Hematopoietic multipotent progenitor cell (in vitro differentiated cells): Measurements from ENCODE around the gene KLF16. TPM values are rescaled to one million over a fixed set of nuclear protein-coding genes. Genes with fewer than 3 reads are reported as not detected.
A peak's percentile ranks its signal among the peaks of the same experiment; 100 is the strongest.

Source experiments
- DNase-seq, 3 donors: peaks; one replicate each; pipeline ENCODE4 v3.0.0-alpha.2; 2011 to 2015; ENCODE audit warnings: low read depth in 2 of 3, low spot score in 2 of 3
- total RNA-seq: library from RNA; depleted of rRNA; stranded (reverse); fragments of >200 nt; gene quantifications from one replicate; pipeline ENCODE4 v1.2.3, GENCODE V29; 2012

Gene KLF16
- total RNA-seq, 1 donor, result 10.8 TPM

DNA sequence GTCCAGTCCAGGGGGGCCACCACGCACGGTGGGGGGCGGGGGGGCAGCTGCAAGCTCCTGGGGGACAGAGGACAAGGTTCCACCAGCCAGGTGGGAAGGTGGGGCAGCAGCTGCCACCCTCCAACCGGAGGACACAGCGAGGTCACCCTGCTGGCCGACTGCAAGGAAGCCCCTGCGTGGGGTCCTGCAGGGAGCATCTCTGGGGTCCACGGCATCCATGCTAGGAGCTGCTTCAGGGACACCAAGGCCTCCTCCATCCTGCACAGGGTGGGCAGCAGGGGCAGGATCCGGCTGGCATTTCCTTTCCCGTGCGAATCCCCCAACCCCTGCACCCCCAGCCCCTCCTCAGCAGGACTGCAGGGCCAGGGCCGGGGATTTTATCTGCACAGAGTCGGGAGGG, 8.3 kb upstream of the KLF16 start:
- no peak for DNase-seq

DNA sequence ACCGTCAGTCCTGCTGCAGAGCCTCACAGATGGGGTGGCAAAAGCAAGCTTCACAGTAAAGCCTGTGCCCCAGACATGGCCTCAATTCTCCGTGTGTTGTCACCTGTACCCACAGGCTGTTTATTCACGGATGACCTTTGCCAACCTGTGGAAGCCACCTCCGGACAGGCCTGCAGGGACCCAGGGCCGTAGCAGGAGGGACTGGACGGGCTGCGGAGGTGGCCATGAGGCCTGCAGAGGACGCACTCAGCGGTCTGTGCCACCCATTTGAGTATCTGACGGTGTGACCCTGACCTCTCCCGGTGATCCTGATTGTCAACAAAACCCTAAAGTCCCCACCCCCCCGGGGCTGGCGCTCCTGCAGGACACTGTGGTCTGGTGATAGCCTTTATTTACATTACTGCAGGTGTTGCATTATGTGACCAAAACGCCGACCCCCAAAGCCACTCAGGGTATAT, 7.8 kb upstream of the KLF16 start:
- DNase-seq, result no peak

DNA sequence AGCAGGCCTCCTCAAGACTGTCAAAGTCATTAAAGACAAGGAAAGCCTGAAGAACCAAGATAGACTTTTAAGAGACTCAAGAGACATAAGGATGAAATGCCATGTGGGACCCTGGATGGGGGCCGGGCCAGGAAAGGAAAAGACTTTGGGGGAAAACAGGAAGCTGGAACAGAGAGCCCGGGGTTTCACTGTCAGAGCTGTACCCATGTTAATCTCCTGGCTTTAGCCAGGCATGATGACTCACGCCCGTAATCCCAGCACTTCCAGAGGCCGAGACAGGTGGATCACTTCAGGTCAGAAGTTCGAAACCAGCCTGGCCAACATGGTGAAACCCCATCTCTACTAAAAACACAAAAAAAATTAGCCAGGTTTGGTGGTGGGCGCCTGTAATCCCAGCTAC, 5.6 kb upstream of the KLF16 start:
- DNase-seq, result no peak

DNA sequence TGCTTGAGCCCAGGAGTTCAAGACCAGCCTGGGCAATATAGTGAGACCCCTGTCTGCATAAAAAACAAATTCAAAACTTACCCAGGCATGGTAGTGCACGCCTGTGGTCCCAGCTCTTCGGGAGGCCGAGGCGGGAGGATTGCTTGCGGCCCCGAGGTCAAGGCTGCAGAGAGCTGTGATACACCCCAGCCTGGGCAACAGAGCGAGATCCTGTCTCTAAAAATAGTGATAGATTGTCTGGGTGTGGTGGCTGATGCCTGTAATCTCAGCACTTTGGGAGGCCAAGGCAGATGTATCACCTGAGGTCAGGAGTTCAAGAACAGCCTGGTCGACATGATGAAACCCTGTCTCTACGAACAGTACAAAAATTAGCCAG, 4.0 kb upstream of the KLF16 start:
- DNase-seq, result no peak

DNA sequence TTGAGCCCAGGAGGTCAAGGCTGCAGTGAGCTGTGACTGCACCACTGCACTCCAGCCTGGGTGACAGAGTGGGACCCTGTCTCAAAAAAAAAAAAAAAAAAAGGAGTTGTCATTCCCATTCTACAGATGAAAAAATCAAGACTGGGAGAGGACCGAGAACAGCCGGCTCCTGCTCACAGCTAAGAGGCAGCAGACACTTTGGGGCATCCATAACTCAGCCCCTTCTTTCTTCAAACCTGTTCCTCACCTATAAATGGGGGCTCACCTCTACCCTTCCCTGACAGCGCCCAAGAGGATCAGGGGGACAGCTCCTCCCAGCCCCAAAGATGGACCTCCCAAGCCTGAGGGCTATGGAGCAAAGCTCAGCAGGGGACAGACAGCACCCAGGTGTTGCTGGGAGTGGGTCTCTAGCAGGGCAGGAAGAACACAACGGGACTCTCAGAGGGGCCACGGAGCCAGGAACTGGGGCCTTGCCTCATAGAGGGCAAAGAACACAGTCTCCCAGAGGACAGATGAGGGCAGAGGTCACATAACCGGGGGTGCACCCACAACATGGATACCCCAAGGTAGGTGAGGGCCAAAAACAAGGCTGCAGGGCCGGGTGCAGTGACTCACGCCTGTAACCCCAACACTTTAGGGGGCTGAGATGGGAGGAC, 3.4 kb upstream of the KLF16 start:
- DNase-seq, result no peak

DNA sequence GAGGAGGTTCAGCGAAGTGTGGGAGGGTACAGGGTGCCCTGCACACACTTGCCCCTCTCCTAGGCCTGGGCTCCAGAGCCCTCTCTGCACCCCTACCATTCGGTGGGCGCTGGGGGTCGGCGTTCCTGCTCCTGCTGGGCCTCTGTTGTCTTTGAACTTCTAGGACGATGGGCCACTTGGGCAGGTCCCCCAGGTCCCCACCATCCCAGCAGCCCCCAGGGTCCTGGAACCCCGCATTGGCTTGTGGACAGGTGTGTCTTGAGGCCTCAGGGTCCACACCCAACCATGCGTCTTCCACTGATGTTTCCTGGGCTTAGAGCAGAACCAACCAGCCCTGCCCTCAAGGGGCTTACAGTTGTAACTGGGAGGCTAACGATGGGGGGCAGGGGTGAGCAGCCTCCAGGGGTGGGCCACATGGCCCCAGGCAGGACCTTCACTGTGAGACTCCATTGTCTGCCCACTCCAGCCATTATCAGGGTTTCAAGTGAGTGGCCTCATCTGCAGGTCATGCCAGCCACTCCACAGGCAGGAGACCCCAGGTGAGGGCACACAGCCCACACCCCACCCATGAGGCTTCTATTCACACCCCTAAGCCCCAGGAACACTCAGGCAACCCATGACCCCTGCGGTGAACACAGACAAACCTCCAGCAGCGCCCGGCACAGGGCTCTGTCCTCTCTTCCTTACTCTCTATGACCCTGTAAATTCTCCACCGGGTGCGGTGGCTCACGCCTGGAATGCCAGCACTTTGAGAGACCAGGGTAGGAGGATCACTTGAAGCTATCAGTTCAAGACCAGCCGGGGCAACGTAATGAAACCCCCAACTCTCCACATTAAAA, 2.0 kb upstream of the KLF16 start:
- no peak for DNase-seq

DNA sequence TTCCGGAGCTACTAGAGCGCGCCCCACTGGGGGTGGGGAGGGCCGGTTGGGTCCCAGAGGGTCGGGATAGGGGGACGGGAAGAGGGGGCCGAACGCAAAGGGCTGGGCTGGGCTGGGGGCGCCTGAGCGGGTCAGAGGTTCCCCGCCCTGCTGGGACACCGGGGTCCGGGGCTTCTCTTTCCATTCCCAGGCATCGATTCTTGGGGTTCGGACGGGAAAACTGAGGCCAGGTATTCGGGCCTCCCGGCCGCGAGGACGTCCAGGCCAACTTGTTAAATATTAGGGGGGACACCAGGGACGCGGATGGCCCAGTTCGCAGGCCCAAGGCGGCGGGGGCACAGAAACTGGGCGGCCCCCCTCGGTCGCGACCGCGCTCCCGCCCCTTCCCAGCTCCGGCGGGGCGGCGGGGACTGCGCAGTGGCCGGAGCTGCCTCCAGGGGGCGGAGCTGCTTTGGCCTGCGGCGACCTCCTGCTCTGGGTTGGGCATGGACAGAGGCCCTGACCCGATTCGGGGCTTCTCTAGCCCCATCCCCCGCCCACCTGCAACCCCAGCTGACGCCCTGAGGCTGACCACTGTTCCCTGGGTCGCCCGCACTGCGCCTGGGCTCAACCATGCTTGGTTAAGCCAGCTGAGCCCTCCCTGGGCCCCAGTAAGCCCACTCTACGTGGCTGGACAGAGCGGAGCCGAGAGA, 1.2 kb upstream of the KLF16 start:
- peak in 1 of 3 donors; percentile 74 for DNase-seq

DNA sequence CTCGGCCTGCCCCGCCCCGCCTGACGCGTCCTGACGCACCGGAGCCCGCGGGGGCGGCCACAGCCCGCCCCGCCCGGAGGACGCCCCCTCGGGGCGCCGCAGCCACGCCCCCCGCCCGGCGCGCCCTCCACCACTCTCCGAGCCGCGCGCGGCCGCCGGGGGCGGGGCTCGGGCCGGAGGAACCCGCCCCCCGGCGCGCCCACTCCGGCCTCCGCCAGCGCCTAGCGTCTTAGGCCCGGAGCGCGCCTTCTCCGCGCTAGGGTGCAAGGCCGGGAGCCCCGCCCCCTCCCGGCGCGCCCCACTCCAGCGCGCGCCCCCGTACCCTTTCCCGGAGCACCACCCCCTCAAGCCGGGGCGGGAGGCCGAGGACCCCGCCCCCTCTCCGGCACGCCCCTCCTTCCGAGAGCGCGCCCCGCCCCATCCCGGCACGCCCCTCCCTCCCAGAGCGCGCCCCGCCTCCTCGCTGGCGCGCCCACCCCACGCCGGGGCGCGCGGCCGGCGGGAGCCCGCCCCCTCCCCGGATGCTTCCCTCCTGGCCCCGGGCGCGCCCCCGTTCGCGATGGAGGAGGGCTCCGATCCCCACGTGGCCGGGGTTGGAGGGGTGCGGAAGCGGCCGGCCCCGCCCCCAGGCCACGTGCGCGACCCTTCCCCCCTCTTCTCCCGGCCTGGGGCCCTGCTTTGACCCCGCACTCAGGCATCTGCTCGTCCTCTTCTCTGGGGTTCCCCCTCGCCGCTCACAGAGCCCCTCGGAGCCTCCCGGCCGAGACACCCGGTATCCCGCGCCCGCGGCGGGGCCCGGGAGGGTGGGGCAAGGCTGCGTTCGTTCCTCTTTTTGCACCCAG, 480 bp upstream of the KLF16 start:
- peak; percentile 93 to 97 (median 94) for DNase-seq

DNA sequence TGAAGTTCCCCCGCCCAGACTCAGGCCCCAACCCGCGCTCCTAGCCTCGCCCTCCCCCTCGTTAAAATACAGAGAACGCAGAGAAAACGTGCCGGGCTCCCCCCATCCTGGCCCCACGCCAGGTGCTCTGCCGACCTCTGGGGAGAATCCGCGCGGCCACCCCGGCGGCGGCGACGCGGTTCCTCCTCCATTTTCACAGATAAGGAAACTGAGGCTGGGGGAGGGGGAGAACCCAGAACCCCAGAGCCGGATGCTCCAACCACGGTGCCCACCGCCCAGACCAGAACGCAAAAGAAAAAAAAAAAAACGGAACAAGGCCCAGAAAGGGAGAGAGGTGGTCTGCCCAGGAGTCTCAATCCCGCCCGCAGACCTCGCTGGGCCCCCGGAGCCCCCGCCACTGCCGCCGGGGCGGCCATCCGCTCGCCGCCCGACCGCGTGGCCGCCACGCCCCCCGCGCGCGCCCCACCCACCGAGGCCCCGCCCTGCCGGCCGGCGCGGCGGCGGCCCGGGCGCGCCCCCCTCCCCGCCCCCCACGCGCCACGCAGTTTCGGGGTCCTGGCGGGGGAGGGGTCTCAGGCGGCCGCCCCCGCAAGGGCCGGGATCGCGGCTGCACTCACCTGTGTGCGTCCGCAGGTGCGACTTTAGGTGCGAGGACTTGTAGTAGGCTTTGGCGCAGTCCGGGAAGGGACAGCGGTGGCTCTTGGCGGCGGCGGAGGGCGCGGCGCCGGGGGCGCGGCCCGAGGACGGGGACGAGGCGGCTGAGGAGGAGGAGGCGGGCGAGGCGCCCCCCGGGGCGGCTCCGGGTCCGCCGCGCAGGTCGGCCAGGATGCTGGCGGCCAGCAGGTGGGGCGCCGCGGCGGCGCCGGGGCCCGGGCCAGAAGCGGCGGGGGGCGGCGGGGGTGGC, 703 bp downstream of the KLF16 start:
- DNase-seq, result peak in 1 of 3 donors; percentile 71

DNA sequence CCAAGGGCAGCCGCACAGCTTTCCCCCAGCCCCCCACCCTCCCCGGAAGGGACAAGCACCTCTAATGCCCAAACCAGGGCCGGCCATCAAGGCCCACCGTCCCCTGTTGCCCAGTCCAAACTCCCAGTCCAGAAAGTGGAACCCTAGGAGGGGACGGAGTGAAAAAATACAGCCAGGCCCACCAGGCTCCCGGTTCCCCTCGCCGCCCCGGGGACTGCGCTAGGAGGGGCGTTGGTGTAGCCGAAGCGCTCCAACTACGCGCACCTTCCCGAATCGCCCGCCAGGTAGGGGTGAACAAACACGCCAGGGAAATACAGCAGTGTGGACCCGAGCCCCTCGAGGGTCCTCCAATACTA, 1.3 kb downstream of the KLF16 start:
- DNase-seq, result no peak

DNA sequence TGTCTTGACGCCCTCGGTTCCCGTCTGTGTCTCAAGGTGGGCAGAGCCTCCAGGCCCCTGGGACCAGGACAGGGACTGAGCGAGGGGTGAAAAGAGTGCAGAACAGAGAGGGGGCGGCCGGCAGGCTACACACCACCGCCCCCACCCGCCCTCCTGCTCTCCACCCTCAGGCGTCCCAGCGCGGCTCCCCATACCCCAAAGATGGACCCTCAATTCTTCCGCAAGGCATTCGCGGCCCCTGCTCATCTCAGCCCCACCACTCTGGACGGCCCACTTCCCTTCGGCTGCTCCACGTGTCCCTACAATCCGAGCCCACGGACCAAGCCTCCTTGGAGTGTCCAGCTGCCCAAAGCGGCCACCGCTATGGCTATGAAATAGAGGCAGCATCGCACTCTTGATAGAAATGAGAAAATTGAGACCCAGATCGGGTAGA, 1.8 kb downstream of the KLF16 start:
- DNase-seq, result no peak

DNA sequence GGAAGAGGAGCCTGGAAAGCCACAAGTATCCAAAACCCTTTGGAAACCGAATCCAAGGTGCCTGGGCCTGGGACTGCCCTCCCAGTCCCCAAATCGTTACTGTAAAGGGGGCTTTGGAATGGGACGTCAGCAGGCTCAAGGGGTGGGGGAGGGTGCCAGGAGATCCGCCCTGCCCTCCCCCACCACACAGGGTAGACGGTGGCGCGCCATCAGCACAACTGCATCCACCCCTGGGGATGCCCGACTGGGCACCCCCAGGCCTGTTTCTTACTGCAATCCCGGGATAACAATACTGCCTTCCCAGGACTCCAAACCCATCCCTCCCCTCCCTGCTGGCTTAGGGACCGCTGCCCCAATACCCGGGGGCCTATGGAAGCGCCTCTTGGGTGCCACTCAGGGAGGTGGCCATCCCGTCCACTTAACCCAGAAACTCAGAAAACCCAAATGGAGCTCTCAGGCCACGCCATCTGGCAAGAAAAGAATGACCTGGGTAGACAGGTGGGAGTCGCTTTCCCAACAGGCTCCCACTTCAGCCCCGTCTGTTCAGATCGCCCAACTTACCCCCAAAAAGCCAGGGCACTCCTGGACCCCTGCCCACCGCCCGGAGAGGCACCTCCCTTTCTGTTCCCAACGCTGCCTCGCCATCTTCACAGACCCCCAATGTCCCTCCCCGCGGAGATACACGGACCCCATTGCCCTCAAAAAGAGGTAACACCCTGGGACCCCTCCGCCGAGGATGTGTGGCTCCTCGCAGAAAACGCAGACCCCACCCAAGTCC, 2.4 kb downstream of the KLF16 start:
- DNase-seq, result no peak

DNA sequence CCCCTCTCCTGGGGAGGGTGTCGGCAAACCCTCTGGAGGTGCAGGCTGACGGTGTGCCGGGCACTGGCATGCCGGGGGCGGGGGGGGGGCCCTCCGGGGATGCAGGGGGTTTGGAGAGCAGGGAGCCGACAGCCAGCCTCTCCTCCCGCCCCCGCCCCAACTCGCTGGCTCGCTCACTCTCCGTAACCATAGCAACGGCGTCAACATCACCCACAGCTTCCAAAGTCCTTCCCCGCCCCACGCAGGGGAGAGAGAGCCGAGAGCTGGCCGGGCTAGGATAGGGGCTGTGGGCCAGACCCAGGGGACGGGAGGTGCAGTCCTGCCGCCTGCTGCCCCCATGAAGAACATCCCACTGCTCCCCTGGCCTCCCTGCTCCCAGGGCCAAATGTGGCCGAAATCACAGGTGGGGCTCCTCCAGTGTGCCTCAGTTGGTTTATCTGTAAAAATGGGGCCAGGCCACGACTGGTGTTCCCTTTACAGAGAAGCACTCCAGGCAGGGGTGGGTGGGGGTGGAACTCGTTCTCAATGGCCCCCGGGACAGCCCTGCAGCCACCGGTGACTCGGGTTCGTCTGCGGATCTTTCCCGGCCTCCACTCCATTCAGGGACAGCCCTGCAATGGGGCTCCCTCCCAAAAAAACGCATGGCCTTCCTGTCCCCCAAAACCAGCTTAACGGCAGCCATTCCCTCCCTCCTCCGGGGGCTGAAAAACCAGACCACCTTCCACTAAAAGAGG, 3.2 kb downstream of the KLF16 start:
- peak in 1 of 3 donors; percentile 79 for DNase-seq

DNA sequence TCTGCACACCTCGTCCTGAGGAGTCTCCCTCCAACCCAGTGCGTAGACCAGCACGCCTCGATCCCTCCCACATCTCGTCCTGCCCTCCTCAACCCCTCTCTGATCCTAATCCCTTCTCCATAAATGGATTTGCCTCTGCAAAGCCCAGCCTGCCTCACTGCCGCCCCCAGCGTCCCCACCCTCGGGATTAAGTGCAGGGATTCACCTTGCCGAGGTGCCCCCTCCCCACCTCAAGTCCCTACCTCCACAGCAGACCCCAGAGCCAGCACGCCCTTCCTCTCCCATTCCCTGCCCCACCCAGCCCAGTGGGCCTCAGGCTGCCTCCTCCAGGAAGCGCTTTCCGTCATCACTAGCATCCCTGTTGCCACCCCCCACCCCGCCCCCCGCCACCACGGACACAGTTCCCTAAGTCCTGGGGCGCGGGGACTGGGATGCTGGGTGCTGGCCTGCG, 4.0 kb downstream of the KLF16 start:
- DNase-seq, result no peak

DNA sequence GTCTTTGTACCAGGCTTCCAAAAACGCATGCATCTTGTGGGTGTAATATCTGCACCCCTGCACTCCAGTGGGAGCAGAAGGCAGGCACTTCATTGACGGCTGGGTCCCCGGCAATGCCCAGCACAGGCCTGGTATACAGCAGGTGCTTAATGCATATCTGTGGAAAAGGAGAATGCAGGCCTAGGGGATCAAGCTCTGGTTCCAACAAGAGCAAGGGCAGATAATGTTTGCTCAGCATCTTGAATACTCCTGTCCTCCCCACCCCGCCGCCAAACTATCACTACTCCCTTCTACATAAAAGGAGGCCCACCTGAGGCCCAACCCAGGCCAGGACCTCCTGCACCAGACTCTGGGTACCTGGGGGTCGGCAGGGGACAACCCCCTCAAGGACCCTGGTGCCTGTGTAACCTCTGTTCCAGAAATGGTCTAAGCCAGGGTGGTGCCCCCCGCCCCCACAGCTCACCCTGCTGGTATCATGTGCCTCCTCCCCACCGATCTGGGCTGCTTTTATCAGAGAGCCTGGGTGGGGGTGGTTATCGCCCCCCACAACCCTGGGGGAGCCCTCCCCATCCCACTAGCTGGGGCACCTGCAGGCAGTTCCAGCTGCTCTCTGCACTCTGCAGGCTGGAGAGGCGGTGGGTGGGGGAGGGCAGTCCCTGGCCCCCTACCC, 4.8 kb downstream of the KLF16 start:
- no peak for DNase-seq

DNA sequence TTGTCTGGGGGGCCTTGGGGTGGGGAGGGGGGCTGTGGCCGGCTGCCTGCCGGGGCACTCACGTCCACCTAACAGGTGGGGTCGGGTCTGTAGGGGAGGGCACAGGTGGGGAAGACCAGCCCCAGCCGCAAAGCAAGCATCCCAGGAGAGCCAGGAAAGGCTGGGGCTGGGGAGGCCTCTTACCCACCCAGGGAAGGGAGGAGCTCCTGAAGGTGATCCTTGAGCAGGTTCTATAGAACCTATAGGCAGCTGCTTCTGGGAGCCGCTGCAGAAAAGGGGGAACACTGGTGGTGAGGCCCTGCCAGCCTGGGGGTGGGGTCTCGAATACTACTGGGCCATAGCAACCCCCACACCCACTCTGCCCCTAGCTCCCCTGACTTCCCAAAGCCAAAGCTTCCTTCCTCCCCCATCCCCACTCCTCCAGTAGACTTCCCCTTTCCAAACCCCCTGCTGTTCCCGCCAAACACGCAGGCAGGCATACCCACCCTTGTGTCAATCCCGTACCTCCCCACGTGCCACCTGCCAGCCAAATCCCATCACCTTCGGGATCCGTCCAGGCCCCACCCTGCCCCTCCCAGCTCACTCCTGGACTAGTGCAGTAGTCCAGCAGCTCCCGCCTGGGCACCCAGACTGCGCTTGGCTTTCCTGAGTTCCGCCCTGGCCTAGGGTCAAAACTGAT, 5.6 kb downstream of the KLF16 start:
- no peak for DNase-seq
